ENCODE data around the gene XPC.
"Not testable (repeated sequence)": the region's sequence is repeated elsewhere in the genome, so short reads cannot be mapped to it uniquely, and the experiment has no call there.

XPC gene

GRCh38 chr3:14178247-14179113 is at the start of gene XPC, which contains the start of gene LSM3:
Gene XPC (minus strand): TSS chr3:14178601. CDS start chr3:14178568, 33 bp downstream.
Gene LSM3 (plus strand): TSS chr3:14178817. CDS start chr3:14178861, 44 bp downstream.
- peak; percentile 52 to 99 (median 95) for DNase-seq

GRCh38 chr3:14227856-14228255 is 49.5 kb upstream of the XPC start:
- no peak for DNase-seq

GRCh38 chr3:14226351-14226750 is 48.0 kb upstream of the XPC start:
- DNase-seq, result not testable (repeated sequence)

GRCh38 chr3:14225421-14225820 is 47.0 kb upstream of the XPC start:
- no peak for DNase-seq

- DNase-seq, result no peak
These were observed 46.5 kb upstream of the XPC start for GRCh38 chr3:14224895-14225294.

GRCh38 chr3:14223595-14223994 is 45.2 kb upstream of the XPC start:
- DNase-seq, result no peak

GRCh38 chr3:14222900-14223594 is 44.6 kb upstream of the XPC start:
- DNase-seq, result no peak

GRCh38 chr3:14222457-14222856 is 44.1 kb upstream of the XPC start:
- no peak for DNase-seq

- DNase-seq, result no peak
These were observed 43.5 kb upstream of the XPC start for GRCh38 chr3:14221902-14222301.

- no peak for DNase-seq
These were observed 42.5 kb upstream of the XPC start for GRCh38 chr3:14220933-14221332.

- no peak for DNase-seq
These were observed 40.0 kb upstream of the XPC start for GRCh38 chr3:14218355-14218754.

- DNase-seq, result peak in 52 of 56 donors; percentile 5 to 89 (median 56)
These were observed 38.1 kb upstream of the XPC start for GRCh38 chr3:14216257-14217048.

- DNase-seq, result no peak
These were observed 36.4 kb upstream of the XPC start for GRCh38 chr3:14214764-14215163.

GRCh38 chr3:14213066-14213774 is 34.8 kb upstream of the XPC start:
- no peak for DNase-seq

- DNase-seq, result no peak
These were observed 33.6 kb upstream of the XPC start for GRCh38 chr3:14212032-14212431.

- DNase-seq, result no peak
These were observed 33.2 kb upstream of the XPC start for GRCh38 chr3:14211621-14212020.

- DNase-seq, result no peak
These were observed 32.6 kb upstream of the XPC start for GRCh38 chr3:14210843-14211594.

GRCh38 chr3:14210290-14210688 is 31.9 kb upstream of the XPC start:
- DNase-seq, result no peak

GRCh38 chr3:14209581-14210289 is 31.3 kb upstream of the XPC start:
- DNase-seq, result no peak

- DNase-seq, result no peak
These were observed 30.6 kb upstream of the XPC start for GRCh38 chr3:14208977-14209394.

Measured in amygdala (tissue), 56 donors.